ENCODE results near the gene GOLGA8J.
"Not testable (repeated sequence)": the region's sequence is repeated elsewhere in the genome, so short reads cannot be mapped to it uniquely, and the experiment has no call there.

GOLGA8J gene

GRCh38 chr15:30080816-30081215, 1.9 kb upstream of the GOLGA8J start:
- not testable (repeated sequence) for DNase-seq

GRCh38 chr15:30097827-30098226, 15.1 kb downstream of the GOLGA8J start:
- not testable (repeated sequence) for DNase-seq

GRCh38 chr15:30102890-30103289, 20.1 kb downstream of the GOLGA8J start:
- DNase-seq: not testable (repeated sequence)

GRCh38 chr15:30103941-30104507, 21.3 kb downstream of the GOLGA8J start:
- DNase-seq: not testable (repeated sequence)

GRCh38 chr15:30110591-30110990, 27.8 kb downstream of the GOLGA8J start:
- DNase-seq: not testable (repeated sequence)

GRCh38 chr15:30130066-30130465, 47.3 kb downstream of the GOLGA8J start:
- DNase-seq: not testable (repeated sequence)

- not testable (repeated sequence) for DNase-seq
These were observed 52.0 kb downstream of the GOLGA8J start, which contains the start of gene GOLGA8T for GRCh38 chr15:30134751-30135150. Gene GOLGA8T (plus strand): TSS chr15:30135051. CDS start chr15:30135149, 98 bp downstream.
